GM12875 (cell line): Measurements from ENCODE around the gene SERF2.

ENCODE experiments used
- H3K4me3 ChIP-seq: one replicate; pipeline ENCODE4 v1.5.1; 2011; ENCODE audit warnings: low read depth, low read length, control low read depth
- CTCF ChIP-seq: IDR thresholded peaks from 2 replicates; pipeline ENCODE4 v1.5.1; 2011; ENCODE audit warnings: low read depth, mild to moderate bottlenecking, control low read depth, inconsistent platforms, low read length, moderate library complexity, borderline replicate concordance; ENCODE audit not compliant: insufficient read depth

SERF2 gene

DNA sequence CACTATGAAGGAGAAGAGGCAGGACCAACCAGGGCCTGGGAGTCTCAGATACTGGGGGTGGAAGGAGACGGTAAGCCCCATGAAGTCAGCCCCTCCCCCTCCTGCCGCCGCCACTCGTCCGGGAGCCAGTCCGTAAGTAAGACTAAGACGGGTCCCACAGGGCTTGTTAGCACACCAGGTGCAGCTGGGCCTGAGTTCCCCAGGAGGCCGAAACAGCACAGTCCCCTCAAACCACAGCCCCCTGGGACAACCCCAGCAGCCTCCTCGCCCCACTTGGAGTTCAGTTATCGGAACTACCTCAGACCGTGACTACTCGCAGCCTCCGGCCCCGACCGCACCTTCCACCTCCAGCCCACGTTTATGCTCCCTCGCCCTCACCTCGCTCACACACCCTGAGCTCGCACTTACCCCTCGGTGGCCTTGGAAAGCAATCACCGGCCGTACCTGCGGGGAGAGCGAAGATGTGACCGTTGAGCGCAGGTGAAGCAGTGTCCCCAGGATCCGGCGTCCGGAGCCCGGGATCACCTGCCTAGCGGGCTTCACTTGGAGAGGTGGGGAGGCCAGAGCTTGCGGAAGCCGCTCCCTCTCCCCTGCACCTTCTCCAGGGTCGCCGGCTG lies 15.9 kb upstream of the SERF2 start:
- no peak for TF ChIP-seq CTCF
- peak overlapping the region; percentile 65 for H3K4me3 ChIP-seq

GRCh38 chr15:43776718-43777266 lies 15.3 kb upstream of the SERF2 start, which contains the start of gene ELL3:
Gene ELL3, minus strand, starts transcription at chr15:43776966. Its CDS starts 65 bp downstream, at chr15:43776901.
- no peak for TF ChIP-seq CTCF
- peak within 1 kb of the TSS; percentile 65 for H3K4me3 ChIP-seq

DNA sequence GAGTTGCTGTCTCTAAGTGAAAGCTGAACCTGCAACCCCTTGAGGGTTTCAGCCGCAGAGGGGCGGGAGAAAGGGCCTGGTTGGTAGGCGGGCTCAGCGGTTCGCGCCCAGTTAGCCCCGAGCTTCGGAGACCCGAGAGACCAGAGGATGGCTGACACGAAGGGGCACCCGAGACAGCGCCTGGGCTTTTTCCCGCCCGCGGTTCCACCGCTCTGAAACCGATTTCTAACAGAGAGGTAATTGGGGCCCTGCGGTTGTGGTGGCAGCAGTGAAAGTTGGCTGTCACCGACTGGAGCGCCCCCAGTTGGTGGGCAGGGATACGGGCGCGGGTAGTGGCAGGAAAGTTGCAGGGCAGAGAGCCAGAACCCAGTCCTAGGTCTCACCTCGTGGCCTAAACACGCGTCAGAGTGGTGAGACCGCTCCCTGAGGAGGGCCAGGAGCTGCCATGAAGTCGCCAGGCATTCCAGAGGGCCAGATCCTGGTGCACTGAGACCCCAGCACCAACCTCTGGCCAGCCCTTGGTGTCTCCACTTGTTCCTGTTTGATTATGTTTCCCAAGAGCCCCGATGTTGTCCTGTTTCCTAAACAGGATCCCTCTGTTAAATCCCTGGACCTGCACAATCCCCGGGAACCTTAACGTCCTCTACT lies 14.7 kb upstream of the SERF2 start:
- H3K4me3 ChIP-seq, result peak overlapping the region; percentile 65
- peak; percentile 88 for TF ChIP-seq CTCF

- no peak overlapping the region for H3K4me3 ChIP-seq
- TF ChIP-seq CTCF, result no peak
These were observed 13.1 kb upstream of the SERF2 start for GRCh38 chr15:43779016-43779415.

DNA sequence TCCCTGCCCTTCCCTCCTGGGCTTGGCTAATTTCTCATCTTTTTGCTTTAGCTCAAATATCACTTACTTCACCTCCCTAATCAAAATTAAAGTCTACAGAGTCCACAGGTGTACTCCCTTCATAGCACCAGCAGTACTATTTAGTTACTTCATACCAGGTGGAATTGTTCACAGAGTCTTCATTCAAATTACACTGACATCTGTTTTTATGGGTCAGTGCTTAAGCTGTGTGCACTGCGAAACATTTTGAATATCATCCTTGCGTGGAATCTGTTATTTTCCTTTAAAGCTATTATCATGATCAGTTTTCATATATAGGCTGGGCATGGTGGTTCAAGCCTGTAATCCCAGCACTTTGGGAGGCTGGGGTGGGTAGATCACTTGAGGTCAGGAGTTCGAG lies 2.7 kb upstream of the SERF2 start:
- H3K4me3 ChIP-seq, result no peak overlapping the region
- no peak for TF ChIP-seq CTCF

DNA sequence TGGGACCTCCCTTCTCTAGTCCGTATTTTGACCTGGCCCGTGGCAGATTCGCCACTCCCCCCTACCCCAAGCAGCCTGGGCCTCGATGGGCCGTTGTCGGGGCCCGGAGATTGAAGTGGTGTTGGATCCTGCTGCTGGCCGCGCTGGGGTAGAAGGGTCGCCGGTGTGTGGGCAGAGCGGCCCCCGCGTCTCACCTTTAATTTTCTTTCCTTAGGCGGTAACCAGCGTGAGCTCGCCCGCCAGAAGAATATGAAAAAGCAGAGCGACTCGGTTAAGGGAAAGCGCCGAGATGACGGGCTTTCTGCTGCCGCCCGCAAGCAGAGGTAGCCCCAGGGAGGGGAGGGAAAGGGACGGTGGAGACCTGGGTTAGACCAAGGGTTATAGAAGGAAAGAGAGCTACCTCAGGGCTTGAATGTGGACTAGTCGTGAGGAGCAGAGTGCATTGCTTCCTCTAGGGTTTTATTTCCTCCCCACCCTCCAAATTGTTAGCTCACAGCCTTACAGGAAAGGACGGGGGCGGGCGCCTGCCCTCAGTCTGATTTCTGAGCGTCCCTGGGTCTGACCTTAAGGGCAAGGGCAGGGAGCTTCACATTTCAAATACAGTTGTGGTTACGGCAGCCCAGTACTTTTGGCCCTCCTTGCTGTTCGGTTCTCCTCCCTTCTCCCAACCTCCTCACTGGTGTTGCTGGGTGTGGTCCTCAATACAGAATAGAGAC lies 799 bp downstream of the SERF2 start:
- TF ChIP-seq CTCF, result no peak
- peak overlapping the region; percentile 96 for H3K4me3 ChIP-seq
